GM19099 (cell line): Measurements from ENCODE around the gene TMEM115.

Experiments
- POLR2A ChIP-seq: IDR thresholded peaks from 3 replicates; pipeline ENCODE4 v1.6.1; 2011; ENCODE audit warnings: low read depth; ENCODE audit not compliant: insufficient read length; ENCODE audit errors: extremely low read depth

TMEM115 gene

DNA sequence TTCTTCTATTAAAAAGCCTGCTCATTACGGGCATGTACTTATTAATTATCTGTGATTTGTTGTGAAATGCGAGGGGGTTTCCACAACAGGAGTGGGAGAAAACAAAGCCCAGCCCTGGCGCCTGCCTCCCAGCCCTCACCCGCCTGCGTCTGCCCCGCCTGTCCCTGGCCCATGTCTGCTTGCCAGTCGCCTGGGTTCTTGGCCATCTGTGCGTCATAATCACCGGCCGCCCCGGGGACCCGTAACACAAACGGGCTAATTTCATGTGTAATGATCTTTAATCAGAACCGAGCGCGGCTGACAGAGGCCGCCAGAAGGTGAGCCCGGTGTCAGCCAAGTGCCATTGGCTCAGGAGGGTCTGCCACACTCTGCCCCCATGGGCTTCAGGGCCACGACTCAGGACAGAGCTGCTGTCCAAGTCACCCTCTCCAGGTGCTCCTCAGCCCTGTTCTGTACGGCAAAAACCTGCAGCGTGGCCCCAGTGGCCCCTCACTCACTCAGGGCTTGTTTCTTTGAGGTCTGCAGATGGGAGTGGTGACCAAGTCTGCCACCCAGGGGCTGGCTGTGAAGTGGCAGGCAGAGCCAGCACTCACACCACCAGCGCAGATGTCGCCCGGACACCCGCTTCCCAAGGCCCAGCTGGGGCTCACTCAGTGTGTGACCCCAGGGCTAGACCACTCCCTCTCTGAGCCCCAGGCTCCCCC lies 28.8 kb upstream of the TMEM115 start:
- no peak for TF ChIP-seq POLR2A

DNA sequence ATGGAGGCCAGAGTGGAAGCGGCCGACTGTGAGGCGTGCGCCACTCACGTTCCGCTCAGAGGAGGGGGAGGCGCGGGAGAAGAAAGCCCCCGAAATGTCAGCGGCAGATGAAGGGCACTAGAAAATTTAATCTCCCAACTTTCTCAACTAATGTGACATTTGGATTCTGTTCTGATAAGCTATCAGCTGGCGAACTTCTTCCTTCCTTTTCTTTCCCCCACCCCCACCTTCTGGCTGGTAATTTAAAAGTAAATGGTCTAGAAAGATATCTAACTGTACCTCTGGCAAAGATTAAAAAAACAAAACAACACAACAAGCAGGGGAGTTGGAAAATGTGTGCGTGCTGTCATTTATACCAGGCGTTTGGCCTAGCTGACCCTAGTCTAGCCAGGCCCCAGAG lies 26.4 kb upstream of the TMEM115 start:
- TF ChIP-seq POLR2A = no peak

DNA sequence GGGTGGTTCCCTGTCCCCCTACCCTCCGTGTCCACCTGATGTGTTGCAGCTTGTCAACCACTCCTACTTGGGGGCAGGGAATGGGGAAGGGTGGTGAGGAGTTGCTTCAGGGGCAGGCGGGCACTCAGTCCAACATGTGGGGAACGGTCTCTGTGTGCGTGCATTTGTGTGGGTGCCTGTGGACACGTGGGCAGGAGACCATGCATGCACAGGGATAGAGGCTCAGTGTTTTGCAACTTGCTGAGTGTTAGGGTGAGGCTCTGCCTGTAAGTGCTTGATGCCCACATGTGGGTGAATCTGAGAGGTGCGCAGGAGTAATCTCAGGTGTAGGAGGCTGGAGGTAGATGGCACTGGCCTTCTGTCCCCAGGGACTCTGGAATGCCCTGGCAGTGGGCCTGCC lies 24.4 kb upstream of the TMEM115 start:
- no peak for TF ChIP-seq POLR2A

DNA sequence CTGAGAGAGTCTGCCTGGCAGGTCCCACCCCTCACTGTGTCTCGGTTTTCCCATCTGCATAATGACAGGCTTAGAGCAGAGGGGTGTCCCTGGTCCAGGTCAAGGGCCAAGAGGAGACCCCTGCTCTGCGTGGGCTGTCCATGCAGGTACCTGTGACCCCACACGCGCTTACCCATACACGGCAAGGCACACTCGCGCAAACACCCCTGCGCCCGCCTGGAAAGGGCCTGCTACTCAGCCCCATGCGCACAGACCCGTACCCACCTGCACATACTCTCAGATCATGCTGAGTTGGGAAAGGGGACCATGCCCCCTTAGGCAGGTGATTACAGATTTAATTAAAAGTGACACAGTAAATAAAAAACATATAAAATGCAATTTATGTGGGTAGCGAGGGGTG lies 23.4 kb upstream of the TMEM115 start:
- TF ChIP-seq POLR2A = no peak

DNA sequence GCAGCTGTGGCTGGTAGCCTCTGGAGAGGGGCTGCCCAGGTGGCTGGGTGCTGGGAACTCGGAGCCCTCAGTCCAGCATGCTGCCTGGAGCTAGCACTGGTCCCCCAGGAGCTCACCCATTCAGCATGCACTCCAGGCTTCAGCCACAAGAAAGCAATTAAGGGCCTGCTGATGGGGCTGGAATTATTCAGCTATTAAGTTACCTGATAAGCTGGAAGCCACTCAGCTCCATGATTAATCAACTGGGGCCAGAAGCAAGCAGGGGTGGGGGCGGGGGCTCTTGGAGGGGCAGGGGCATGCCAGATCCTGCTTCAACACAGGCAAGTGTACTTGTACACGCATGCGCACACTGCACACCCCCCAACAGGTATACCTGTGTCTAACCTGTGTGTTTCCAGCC lies 22.1 kb upstream of the TMEM115 start:
- TF ChIP-seq POLR2A = no peak

DNA sequence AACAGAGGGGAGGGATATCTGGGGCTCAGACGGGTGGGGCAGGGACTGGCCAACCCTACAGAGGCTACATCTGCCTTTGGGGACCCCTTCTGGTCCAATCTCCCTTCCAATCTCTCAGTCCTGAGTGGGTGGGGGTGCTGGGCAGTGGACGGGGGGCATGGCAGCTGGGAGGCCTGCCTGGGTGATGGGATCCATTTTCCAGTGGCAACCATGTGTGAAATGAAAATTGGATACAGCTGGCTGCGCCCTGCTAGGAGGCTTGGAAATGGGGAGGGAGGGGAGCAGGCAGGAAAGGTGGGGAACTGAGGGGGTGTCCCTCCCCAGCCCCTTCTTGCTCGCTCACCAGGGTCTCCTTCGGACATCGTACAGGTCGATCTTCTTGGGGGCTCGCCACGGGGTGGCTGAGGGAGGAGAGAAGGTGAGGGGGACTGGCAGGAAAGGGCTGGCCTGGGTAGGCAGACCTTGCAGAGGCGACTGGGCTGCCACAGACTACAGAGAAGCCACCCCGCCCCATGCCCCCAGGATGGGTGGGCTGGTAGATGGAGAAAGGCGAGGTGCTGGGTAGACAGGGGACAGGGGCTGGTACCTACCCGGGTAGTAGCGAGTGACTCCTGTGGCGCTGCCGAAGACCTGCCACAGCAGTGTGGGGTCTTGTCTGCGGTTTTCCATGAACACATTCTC lies 21.2 kb upstream of the TMEM115 start:
- no peak for TF ChIP-seq POLR2A

DNA sequence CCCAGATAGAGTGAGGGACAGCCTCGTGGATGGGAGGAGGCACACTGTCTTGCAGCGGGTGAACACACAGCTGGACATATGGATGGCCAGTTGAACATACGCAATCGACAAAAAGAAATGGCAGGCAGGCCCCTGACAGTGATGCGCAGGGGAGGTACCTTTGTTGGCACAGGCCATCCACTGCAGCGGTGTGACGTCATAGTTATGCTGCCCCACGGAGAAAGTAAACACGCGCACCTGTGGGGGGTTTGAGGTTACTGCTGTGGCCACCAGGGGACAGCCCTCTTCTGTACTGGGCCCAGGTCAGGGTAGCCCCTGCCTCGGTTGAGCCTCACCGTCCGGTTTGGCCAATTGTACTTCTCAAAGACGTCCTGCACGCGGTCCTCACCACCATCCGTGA lies 19.4 kb upstream of the TMEM115 start:
- TF ChIP-seq POLR2A = no peak

DNA sequence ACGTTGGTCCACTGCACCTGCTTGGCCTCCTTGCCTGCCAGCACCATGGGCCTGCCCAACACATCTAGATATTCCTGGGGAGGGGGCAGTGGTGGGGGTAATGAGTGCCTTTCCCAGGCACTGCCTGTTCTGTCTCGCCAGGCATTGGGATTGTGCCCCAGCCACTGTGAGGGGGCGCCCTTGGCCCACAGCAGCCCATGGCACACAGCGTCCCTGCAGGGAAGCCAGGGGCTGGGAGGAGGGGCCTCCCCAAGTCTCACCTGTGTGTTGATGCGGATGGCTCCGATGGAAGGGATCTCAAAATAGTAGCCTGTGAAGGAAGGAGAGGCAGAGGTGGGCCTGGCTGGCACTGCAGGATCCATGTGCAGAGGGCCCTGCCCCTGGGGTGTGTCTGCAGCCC lies 18.7 kb upstream of the TMEM115 start:
- TF ChIP-seq POLR2A = no peak

DNA sequence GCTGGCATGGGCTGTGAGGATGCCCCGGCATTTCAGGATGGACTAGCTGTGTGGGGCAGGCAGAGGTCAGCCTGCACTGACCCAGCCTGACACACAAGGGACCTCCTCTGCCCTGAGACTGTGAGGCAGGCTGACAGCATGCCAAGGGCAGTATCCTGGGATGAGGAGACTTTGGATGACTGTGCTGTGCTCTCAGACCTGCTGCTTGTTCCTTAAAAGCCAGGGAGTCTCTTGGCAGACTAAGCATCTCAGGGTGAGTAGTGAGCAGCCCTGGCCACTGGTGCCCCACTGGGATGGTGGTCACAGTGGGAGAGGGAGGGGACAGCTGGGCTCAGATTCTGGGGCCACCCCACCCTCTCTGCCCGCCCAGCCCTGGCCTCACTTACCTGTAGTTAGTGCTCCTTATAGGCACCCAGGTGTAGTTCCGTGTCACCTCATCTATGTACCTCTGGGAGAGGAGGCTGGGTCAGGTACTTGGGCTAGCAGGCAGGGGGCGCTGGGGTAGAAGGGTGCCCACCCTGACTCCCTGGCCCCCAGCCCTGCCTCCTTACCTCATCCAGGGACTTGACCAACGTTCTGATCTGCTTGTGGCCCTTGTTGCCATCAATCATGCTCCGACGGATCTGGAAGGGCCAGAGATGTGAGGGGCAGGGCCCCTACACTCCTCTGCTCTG lies 16.1 kb upstream of the TMEM115 start:
- TF ChIP-seq POLR2A = no peak

DNA sequence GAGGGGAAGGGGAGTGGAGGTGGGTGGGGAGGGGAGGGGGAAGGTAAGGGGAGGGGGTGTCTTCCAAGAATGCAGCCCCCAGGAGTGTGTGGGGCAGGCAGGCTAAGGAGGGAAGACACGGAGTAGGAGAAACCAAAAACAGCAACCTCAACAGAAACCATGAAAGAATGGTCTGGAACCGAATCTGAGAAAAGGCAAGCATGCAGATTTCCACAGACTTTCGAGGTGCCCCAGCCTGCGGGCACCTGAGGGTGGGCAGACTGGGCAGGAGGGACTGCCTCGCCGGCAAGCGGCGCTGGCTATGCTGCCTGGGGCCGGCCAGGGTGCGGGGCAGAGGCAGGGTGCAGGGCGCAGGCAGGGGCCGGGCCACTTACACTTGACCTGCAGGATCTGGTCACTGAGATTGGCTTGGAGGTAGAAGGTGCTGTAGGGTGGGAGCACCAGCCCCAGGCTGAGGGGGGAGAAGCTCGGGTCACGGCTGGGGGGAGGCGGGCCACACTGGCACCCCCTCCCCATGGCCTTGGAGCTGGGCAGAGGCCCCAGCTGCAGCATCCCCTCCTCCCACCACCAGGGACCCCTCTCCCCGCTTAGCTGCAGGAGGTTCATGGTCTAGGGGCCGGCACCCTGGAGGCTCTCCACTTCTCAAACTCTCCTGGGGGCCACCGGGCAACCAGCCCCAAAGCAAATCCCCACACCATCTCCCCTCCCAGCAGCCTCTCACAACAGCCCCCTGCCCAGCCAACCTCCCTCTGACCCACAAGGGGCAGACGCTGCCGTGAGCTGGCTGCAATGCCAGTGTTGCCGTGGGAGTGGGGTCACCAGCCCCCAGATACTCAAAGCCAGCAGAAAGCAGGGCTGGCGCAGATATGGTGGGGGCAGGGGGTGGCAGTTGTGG lies 15.3 kb upstream of the TMEM115 start:
- TF ChIP-seq POLR2A = no peak

DNA sequence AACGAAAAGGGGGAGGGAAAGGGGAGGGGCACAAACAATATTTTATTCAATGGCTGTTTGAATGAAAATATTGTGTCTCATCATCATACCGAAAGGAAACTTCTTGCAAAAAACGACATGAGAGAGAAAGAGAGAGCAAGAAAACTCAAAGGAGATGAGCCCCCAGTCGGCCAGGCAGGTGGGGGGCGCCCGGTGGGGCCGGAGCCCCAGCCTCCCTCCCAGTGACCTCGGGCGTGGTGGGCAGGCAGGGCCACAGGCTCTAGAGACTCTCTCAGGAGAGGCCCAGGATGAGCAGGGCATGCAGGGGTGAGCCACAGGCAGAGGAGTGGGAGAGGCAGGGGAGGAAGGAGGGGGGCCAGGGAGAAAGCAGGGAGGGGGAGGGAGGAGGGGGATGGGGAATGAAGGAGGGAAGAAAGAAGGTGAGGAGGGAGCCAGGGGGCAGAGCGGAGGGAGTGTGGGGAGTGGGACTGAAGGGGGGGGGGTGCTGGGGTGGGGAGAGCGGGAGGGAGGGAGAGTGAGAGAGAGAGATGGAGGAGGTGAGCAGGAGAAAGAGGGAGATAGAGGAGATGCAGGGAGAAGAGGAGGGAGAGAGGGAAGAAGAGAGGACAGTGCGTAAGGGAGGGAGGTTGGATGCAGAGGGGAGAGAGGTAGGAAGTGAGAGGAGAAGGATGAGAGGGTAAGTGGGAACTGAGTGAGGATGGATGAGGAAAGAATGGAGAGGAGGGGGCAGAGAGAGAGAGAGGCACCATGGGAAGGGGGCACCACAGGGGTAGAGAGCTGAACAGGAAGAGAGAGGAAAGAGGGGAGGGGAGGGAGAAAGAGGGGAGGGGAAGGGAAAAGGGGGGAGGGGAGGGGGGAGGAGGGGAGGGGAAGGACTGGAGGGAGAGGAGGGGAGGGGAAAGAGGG lies 14.1 kb upstream of the TMEM115 start:
- no peak for TF ChIP-seq POLR2A

DNA sequence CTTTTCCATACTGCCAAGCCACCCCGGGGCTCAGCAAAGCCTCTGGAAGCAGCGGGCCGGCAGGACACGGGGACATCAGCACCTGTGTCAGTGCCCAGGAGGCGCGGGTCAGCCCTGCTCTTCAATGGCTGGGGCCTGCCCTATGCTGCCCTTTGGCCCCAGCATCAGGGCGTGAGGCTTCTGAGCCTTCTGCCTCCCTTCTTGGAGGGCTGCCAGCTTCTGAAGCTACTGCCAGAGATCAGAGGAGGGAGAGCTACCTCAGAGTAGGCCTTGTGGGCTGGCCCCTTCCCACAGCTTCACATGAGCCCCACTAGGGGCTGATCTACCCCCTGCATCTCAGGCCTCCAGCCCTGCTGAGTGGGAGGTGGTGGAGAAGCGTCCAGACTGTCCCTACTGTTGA lies 13.0 kb upstream of the TMEM115 start:
- no peak for TF ChIP-seq POLR2A

DNA sequence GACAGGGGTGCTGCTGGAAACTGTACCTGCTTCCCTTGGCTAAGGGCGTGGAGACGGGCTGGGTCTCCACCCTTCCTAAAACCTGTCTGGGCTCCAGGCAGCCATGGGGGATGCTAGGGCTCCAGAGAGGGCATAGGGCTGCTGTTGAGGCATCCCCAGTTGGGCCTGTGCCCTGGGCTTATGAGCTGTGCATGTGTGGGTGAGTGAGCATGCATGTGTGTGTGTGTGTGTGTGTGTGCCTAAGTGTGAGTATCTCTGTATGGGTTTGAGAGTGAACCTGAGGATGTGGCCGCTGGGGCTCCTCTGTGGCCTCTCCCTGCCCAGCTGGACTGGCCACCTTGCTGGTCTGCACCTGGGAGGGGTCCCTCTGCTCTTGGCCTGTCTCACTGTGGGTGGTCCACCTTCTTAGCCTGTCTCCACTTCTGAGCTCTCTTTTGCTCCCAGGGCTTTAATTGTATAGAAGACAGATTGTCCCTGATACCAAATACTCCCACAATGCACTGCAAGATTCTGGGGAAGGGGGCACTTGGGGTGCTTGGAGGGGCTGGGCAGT lies 11.9 kb upstream of the TMEM115 start:
- no peak for TF ChIP-seq POLR2A

DNA sequence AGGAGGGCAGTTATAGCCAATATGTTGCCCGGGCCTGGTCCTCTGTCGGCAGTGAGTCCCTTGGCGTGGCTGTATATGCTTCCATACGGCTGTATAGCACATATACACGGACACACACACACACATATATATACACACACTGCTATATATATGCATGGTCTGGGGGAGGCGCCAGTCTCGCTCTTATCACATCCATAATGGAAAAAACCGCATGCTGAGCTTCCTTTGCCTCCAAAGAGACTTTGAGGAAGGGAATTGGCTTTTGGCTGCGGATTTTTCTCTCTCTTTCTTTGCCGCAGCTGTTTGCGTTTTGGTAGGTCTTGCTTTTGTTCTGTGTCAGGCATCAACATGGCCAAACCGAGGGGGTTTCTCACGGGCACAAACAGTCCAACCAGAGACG lies 11.3 kb upstream of the TMEM115 start:
- TF ChIP-seq POLR2A = no peak

DNA sequence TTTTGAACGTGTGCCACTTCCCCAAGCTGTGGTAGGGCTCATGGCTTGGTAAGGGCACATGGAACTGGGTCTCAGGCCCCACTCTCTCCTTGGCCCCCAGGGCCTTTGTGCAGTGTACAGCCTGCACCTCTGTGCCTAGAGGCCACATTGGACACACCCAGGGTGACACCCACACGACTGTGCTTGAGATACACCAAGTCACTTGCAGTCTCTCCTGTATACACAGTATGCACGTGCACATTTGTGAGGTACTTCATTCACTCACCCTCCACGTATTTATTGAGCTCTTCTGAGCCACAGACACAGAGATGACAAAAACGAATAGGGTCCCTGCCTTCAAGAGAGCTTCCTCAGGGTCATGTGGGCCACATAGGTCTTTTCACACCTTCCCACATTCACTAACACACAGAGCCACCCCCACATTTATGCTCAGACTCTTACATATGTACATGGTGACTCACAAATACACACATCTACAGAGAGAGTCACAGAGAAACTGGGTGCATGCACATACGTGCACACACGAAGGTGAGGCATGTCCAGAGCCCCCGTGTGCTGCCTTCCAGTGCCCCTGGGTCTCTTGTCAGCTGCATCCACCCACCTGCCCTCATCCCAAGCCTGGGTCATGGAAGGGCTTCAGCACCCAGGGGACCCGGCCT lies 9.8 kb upstream of the TMEM115 start:
- no peak for TF ChIP-seq POLR2A
